Stimulated activated CD4-positive, alpha-beta T cell treated with anti-CD3 and anti-CD28 coated beads, Interleukin-2, amount 100 ng/mL, for 4 hours (primary cell): Measurements from ENCODE around the gene POLDIP2.

Experiments
- DNase-seq: peaks from one replicate; pipeline ENCODE4 v3.0.0-alpha.2; 2020; ENCODE audit warnings: low read depth

Gene POLDIP2

DNA sequence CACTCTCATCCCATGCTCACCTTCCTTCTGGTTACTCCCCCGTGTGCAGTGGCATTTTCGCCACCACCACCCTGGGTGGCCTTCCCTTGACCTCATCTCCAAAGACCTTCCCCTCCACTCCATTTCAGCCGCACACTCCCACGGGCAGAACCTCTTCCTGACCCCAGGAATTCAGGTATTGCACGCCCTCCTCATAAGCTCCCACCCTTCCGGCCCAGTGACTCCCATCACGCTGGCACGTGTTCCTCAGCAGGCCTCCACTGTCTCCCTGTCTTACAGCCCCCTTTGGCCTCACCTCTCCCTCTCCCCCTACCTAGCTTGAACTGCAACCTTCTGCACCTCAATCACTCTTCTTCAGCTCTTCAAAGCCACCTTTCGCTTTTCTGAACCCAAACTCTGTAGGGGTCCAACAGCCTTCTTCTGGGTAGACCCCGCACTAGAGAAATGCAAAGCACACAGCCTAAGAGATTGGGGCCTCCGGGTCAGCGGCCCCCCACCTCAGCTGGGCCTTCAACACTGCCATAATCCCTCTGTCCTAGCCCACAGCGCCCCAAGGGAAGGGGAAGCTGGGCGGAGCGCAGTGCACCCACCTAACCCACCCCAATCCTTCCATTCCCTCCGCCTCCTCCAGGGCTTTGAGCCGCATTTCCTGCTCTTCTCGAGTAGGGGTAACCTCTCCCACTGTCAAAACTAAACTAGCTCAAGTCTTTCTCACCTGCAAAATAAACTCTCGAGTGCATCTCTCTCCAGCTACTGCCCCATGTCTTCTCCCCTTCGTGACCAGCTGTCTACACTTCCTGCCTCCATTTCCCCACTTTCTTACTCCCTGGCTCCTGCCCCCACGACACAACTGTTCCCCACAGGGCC, 40.0 kb downstream of the POLDIP2 start:
- no peak for DNase-seq

DNA sequence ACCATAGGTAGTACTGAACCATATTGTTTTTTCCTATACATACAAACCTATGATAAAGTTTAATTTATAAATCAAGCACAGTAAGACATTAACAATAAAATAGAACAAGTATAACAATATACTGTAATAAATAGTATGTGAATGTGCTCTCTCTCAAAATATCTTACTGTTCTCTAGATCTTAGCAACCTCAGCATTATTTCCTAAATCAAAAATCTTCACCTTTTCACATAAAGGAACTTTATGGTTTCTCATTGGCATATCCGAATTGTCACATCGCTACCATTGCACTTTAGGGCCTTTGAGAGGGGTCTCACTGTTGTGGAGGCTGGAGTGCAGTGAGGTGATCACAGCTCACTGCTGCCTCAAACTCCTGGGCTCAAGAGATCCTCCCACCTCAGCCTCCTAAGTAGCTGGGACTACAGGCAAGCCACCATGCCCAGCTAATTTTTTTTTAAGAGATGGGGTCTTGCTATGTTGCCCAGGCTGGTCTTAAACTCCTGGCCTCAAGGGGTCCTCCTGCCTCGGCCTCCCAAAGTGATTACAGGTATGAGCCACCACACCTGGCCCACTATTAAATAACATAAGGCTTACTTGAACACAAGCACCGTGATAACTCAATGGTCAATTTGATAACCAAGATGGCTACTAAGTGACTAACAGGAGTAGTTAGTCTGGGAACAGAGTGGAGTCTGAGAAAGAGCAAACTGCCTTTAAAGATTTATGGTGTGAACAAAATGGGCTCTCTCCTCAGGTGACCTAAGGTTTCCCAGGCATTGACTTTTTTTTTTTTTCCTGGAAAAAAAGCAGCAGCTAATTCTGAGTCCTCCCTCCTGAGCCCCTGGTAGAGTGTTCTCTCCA, 41.3 kb downstream of the POLDIP2 start:
- no peak for DNase-seq

DNA sequence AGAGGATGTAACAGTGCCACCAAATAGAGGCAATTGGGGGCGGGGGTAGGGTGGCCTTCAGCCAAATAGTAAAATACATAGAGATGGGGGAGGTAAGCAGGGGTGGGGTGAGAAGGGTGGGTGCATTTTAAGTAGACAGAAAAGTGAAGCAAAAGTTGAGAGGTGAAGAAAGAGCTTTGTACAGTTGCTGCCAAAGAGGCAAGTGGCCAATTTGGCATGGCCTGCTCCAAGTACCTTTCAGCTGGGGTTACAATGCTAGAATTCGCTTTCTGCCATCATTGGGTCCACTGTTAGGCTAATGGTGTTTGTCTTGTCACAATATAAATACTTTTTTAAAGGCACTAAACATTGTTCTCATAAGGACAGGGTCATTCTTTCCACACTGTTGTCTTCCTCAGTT, 43.5 kb downstream of the POLDIP2 start:
- DNase-seq: no peak

DNA sequence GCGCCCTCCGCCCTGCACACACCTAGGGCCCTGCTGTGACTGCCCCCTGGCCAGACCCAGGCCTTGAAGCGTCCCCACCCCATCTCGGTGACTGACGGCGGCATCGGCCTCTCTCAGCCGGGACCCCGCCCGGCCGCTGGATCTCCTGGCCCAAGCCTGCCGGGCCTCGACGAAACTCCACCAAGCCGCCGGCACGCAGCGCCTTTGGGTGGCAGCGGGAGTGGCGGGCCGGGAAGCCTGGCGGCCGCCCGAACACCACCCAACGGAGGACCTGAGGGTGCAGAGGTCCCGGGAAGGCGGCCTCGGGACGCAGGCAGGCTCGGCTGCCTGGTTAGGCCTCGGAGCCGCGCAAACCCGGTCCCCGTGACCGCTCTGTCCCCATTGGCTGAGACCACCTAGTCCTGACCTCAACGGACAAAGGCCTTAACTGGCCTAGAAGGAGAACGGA, 50.3 kb downstream of the POLDIP2 start:
- DNase-seq: no peak

DNA sequence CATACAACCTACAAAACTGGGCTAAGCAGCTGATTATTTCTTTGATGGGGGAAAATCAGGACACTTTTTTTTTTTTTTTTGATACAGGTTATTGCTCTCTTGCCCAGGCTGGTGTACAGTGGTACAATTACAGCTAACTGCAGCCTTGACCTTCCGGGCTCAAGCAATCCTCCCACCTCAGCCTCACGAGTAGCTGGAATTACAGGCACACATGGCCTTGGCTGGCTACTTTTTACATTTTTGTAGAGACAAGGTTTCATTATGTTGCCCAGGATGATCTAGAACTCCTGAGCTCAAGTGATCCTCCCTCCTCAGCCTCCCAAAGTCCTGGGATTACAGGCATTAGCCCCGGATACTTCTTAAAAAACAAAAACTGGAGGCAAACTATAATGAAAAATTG, 58.9 kb downstream of the POLDIP2 start:
- DNase-seq: no peak
